HFFc6 (cell line): ENCODE data around the gene AACS. TPM values are rescaled to one million over a fixed set of nuclear protein-coding genes. Genes with fewer than 3 reads are reported as not detected.
A peak's percentile ranks its signal among the peaks of the same experiment; 100 is the strongest.
"Not testable (repeated sequence)": the region's sequence is repeated elsewhere in the genome, so short reads cannot be mapped to it uniquely, and the experiment has no call there.

Experiments used
- DNase-seq: peaks from one replicate; pipeline ENCODE4 v3.0.0-alpha.2; 2018
- H3K27ac Mint-ChIP-seq: 2 replicates; pipeline ENCODE4 v1.8.0; 2020; ENCODE audit warnings: mild to moderate bottlenecking, mixed read lengths
- H3K27me3 Mint-ChIP-seq: 2 replicates; pipeline ENCODE4 v1.8.0; 2021; ENCODE audit warnings: mild to moderate bottlenecking, moderate library complexity, mixed read lengths; ENCODE audit not compliant: insufficient read depth
- H3K36me3 Mint-ChIP-seq: 2 replicates; pipeline ENCODE4 v1.8.0; 2021; ENCODE audit warnings: low read depth, mixed read lengths
- H3K4me1 Mint-ChIP-seq: 2 replicates; pipeline ENCODE4 v1.8.0; 2020; ENCODE audit warnings: low read depth, mixed read lengths
- H3K4me3 Mint-ChIP-seq: 2 replicates; pipeline ENCODE4 v1.8.0; 2020; ENCODE audit warnings: mild to moderate bottlenecking, moderate library complexity, mixed read lengths
- H3K9me3 Mint-ChIP-seq: 2 replicates; pipeline ENCODE4 v1.8.0; 2020; ENCODE audit warnings: mild to moderate bottlenecking, mixed read lengths
- total RNA-seq, 6 experiments: library from RNA; stranded (reverse); fragmentation: NEBNext Ultra II Directional; extraction: Animal tissue kit (Norgen Biotek cat#: 25700); gene quantifications; 2 replicates in 1 of 6; 3 replicates in 5 of 6; pipeline ENCODE4 v1.2.3, GENCODE V29; 2021
- TF ChIP-seq, protein P1 (sequence below): fragments of 200-600 bp; sonication (generic); IDR thresholded peaks from 2 replicates; pipeline ENCODE4 v1.5.0; 2021; ENCODE audit warnings: antibody characterized with exemption, mild to moderate bottlenecking

AACS gene
- total RNA-seq, 6 experiments from 2014 or later: 21.6 to 29.5 (median 24.2) TPM

DNA sequence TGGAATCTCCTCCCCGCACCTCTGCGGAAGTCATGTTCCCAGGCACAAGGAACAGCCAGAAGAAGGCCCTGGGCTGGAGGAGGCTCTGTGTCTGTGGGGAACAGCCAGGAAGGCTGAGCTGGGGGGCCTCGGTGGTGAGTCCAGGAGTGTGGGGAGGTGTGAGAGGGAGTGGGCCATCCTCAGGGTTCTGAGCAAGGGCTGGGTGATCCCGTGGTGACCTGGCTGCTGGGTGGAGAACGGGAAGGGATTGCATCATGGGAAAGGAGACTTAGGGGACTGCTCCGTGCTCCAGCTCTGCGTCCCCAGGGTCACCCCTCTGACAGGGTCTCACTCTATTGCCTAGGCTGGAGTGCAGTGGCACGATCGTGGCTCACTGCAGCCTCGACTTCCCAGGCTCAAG is 13.8 kb downstream of the AACS start:
- H3K27ac Mint-ChIP-seq: no peak overlapping the region
- H3K4me1 Mint-ChIP-seq: no peaks in the 10 kb centered on the region
- no peaks in the 10 kb centered on the region for H3K9me3 Mint-ChIP-seq
- no peak for DNase-seq
- no peak overlapping the region for H3K4me3 Mint-ChIP-seq
- H3K36me3 Mint-ChIP-seq: peaks cover 25% of the 10 kb centered on the region
- TF ChIP-seq, protein P1, sequence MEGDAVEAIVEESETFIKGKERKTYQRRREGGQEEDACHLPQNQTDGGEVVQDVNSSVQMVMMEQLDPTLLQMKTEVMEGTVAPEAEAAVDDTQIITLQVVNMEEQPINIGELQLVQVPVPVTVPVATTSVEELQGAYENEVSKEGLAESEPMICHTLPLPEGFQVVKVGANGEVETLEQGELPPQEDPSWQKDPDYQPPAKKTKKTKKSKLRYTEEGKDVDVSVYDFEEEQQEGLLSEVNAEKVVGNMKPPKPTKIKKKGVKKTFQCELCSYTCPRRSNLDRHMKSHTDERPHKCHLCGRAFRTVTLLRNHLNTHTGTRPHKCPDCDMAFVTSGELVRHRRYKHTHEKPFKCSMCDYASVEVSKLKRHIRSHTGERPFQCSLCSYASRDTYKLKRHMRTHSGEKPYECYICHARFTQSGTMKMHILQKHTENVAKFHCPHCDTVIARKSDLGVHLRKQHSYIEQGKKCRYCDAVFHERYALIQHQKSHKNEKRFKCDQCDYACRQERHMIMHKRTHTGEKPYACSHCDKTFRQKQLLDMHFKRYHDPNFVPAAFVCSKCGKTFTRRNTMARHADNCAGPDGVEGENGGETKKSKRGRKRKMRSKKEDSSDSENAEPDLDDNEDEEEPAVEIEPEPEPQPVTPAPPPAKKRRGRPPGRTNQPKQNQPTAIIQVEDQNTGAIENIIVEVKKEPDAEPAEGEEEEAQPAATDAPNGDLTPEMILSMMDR: no peak
- no peaks in the 10 kb centered on the region; the same call in 1 of the 2 replicates for H3K27me3 Mint-ChIP-seq

DNA sequence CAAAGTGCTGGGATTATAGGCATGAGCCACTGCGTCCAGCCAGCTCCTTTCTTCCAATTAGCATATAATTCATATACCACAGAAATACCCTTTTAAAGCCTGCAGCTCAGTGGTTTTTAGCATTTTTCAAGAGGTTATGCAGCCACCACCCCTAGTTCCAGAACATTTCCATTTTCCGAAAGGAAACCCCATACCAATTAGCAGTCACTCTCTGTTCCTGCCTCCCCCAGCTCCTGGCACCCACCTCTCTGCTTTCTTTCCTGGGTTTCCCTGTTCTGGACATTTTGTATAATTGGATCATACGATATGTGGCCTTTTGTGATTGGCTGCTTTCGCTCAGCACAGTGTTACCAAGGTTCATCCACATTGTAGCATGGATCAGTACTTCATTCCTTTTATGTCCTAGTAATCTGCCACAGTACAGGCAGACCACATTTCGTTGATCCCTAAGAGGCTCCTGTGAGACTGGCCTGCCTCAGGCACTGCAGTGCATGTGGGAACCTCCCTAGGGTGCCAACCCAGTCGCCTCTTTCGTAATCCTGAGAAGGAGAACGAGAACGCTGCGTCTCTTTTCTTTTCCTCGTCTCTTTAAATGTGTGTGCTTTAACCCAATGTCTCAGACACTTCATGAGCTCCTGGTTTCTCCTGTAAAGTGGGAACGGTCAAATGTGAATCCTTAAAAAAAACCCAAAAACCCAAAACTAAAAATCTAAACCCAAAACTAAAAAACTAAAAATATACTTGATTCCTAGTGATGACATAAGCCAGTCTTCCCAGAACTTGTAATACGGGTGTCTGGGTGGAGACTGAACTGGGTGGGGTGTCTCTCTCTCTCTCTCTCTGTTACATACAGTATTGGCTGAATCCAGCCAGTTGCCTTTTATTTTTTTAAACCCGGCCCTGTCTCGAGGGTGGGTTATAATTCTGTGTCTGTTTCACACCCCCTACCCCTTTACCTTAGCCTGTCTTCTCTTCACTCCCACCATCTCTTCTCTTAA is 14.7 kb downstream of the AACS start:
- no peak for DNase-seq
- H3K4me1 Mint-ChIP-seq: no peaks in the 10 kb centered on the region
- H3K9me3 Mint-ChIP-seq: no peaks in the 10 kb centered on the region
- H3K27me3 Mint-ChIP-seq: no peaks in the 10 kb centered on the region; the same call in 1 of the 2 replicates
- H3K36me3 Mint-ChIP-seq: peaks cover 33% of the 10 kb centered on the region
- no peak overlapping the region for H3K4me3 Mint-ChIP-seq
- no peak overlapping the region for H3K27ac Mint-ChIP-seq
- TF ChIP-seq, protein P1: no peak

DNA sequence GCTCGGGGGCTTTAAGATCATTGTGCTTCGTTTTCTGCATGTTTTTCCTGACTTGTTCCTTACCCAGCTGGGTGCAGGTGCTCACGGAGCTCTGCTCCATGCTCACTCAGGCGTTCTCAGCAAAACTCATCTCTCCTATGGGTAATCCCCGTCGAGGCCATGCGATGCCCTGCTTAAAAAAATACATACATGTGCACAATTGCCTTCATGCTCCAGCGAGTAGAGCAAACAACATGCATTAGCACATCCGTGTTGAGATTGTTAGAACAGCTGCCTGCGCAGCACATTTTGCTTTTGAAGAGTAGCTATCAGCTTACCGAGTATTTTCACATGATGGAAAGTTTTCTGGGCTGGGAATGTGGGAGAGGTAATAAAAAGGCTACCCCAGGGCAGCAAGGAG is 16.2 kb downstream of the AACS start:
- Mint-ChIP-seq H3K4me3 (no peak overlapping the region), H3K9me3 (no peaks in the 10 kb centered on the region), H3K4me1 (no peaks in the 10 kb centered on the region), H3K27me3 (no peaks in the 10 kb centered on the region; the same call in 1 of the 2 replicates), H3K27ac (no peak overlapping the region), H3K36me3 (peaks cover 36% of the 10 kb centered on the region)
- TF ChIP-seq, protein P1: no peak
- DNase-seq: no peak

DNA sequence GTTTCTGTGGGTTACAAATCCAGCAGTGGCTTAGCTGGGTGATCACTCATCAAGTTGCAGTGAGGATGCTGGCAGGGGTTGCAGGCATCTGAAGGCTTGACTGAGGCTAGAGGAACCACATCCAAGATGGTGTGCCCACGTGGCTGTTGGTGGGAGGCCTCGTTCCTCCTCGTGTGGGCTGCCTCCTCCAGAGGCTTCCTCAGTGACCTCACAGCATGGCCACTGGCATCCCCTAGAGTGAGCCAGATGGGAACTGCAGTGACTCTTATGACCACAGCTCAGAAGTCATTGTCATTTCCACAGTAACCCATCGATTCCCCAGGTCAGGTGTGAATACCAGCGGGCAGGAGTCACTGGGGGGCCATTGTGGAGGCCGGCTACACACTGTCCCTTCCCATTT is 17.8 kb downstream of the AACS start:
- Mint-ChIP-seq H3K27ac (no peak overlapping the region), H3K27me3 (no peaks in the 10 kb centered on the region), H3K4me3 (no peak overlapping the region), H3K9me3 (no peaks in the 10 kb centered on the region), H3K36me3 (peaks cover 39% of the 10 kb centered on the region), H3K4me1 (no peaks in the 10 kb centered on the region)
- no peak for DNase-seq
- TF ChIP-seq, protein P1: no peak

DNA sequence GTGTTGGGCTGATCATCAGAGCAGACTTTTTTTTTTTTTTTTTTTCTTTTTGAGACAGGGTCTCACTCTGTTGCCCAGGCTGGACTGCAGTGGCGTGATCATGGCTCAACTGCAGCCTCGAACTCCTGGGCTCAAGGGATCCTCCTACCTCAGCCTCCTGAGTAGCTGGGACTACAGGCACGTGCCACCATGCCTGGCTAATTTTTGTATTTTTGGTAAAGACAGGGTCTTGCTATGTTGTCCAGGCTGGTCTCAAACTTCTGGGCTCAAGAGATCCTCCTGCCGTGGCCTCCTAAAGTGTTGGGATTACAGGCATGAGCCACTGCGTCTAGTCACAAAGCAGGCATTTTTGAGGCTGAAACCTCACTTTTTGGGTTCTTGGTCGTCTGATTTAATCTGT is 23.0 kb downstream of the AACS start:
- H3K27ac Mint-ChIP-seq, H3K4me3 Mint-ChIP-seq, H3K27me3 Mint-ChIP-seq, H3K9me3 Mint-ChIP-seq, DNase-seq: not testable (repeated sequence)
- peaks cover 33% of the 10 kb centered on the region for H3K36me3 Mint-ChIP-seq
- peaks cover 10% of the 10 kb centered on the region for H3K4me1 Mint-ChIP-seq

DNA sequence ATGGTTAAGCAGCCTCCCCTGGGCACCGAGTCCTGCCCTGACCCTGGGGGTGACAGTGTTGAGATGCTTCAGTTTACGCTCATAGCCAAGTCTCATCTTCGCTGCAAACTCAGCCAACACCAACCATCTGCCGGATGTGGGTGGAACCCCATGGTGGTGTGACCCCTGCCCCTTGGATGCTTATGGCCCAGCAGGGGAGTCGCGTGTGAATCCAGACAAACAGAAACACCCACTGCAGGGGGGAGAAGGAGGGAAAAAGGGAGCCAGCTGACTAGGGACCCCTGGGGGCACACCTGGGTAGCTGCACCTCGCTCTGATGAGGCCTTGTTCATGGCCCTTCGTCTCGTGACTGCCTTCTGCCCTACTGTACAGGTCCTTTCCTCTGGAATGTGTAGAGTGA is 23.8 kb downstream of the AACS start:
- Mint-ChIP-seq H3K4me3 (no peak overlapping the region), H3K27me3 (no peaks in the 10 kb centered on the region)

More for the DNA sequence above, 23.8 kb downstream of the AACS start:
- no peak for DNase-seq
- H3K4me1 Mint-ChIP-seq: peaks cover 10% of the 10 kb centered on the region
- no peaks in the 10 kb centered on the region for H3K9me3 Mint-ChIP-seq
- H3K36me3 Mint-ChIP-seq: peaks cover 31% of the 10 kb centered on the region
- TF ChIP-seq, protein P1: peak; percentile 13; the same call in 1 of the 2 replicates
- H3K27ac Mint-ChIP-seq: no peak overlapping the region
